IMR-90 (cell line): ENCODE data around the gene ABCC9.

Experiments
- POLR2A ChIP-seq: IDR thresholded peaks from 2 replicates; pipeline ENCODE4 v1.6.1; 2012; ENCODE audit warnings: mild to moderate bottlenecking, low read depth, low read length
- TF ChIP-seq, protein P1 (sequence below): conservative IDR thresholded peaks from 2 replicates; pipeline ENCODE4 v1.5.1; 2012; ENCODE audit warnings: mild to moderate bottlenecking, low read depth, low read length, improper control_type of control experiment
- TF ChIP-seq, protein P2 (sequence below): fragments of 150-350 bp; IDR thresholded peaks from 2 replicates; pipeline ENCODE4 v1.6.1; 2016; ENCODE audit warnings: low read depth, mild to moderate bottlenecking, low read length, moderate library complexity, borderline replicate concordance

DNA sequence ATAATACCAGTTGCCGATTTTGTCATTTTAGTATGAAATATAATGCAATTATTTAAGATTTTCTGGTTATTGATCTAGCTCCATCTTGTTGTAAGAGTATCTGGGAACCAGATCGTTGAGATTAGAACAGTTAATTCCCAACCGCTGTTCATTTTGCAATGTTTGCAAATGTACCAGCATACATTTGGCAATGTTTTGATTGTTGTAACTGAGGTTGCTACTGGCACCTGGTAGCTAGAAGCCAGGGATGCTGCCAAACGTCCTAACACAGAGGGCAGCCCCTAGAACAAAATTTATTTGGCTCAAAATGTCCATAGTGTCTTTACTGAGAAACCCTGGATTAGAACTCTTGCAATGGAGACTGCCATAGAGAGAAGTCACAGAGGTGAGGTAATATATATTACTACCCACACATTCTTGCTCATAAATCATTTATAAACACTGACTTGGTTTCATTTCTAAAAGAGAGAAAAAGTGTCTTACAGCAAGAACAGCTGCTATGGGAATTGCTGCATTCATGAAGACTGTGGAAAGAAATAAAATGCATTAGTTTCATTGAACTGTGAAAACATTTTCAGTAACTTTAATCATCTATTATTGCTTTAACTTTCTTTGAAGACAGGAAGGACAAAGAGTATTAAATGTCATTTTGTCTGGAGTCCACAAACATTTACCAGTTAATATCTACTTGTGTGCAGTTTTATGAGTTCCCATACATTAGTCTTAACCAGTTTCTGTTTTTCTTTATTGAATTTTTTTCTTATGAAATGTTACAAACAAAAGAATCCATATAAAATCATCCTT, 46.2 kb downstream of the ABCC9 start:
- TF ChIP-seq POLR2A, result no peak
- TF ChIP-seq, protein P1, sequence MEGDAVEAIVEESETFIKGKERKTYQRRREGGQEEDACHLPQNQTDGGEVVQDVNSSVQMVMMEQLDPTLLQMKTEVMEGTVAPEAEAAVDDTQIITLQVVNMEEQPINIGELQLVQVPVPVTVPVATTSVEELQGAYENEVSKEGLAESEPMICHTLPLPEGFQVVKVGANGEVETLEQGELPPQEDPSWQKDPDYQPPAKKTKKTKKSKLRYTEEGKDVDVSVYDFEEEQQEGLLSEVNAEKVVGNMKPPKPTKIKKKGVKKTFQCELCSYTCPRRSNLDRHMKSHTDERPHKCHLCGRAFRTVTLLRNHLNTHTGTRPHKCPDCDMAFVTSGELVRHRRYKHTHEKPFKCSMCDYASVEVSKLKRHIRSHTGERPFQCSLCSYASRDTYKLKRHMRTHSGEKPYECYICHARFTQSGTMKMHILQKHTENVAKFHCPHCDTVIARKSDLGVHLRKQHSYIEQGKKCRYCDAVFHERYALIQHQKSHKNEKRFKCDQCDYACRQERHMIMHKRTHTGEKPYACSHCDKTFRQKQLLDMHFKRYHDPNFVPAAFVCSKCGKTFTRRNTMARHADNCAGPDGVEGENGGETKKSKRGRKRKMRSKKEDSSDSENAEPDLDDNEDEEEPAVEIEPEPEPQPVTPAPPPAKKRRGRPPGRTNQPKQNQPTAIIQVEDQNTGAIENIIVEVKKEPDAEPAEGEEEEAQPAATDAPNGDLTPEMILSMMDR, result no peak
- TF ChIP-seq, protein P2, sequence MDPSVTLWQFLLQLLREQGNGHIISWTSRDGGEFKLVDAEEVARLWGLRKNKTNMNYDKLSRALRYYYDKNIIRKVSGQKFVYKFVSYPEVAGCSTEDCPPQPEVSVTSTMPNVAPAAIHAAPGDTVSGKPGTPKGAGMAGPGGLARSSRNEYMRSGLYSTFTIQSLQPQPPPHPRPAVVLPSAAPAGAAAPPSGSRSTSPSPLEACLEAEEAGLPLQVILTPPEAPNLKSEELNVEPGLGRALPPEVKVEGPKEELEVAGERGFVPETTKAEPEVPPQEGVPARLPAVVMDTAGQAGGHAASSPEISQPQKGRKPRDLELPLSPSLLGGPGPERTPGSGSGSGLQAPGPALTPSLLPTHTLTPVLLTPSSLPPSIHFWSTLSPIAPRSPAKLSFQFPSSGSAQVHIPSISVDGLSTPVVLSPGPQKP, result no peak
